Neutrophil (primary cell): ENCODE results near the gene ECSIT.
"Not testable (repeated sequence)": the region's sequence is repeated elsewhere in the genome, so short reads cannot be mapped to it uniquely, and the experiment has no call there.

ENCODE experiments used
- H3K27ac ChIP-seq: fragments of 200-600 bp; sonication (generic); 2 replicates; pipeline ENCODE4 v1.5.1; 2016; ENCODE audit warnings: mild to moderate bottlenecking, moderate library complexity
- H3K27me3 ChIP-seq: fragments of 200-600 bp; sonication (generic); 2 replicates; pipeline ENCODE4 v1.6.0; 2016; ENCODE audit warnings: mild to moderate bottlenecking
- H3K36me3 ChIP-seq: fragments of 200-600 bp; sonication (generic); 2 replicates; pipeline ENCODE4 v1.5.1; 2017
- H3K4me1 ChIP-seq, 2 experiments: fragments of 200-600 bp in 1 of 2; sonication (generic) in 1 of 2; 1 replicate in 1 of 2; 2 replicates in 1 of 2; pipeline versions ENCODE4 v1.5.1 to v1.6.1; 2013 to 2016; ENCODE audit warnings: low read depth in 1 of 2, low read length in 1 of 2, mild to moderate bottlenecking in 1 of 2, moderate library complexity in 1 of 2; ENCODE audit not compliant: control insufficient read depth in 1 of 2, insufficient read depth in 1 of 2
- H3K4me3 ChIP-seq, 2 experiments: fragments of 200-600 bp in 1 of 2; sonication (generic) in 1 of 2; 1 replicate in 1 of 2; 2 replicates in 1 of 2; pipeline ENCODE4 v1.5.1; 2013 to 2016; ENCODE audit warnings: low read depth in 1 of 2, low read length in 1 of 2, mild to moderate bottlenecking in 1 of 2, moderate library complexity in 1 of 2
- H3K9me3 ChIP-seq: fragments of 200-600 bp; sonication (generic); 2 replicates; pipeline ENCODE4 v1.5.1; 2016
- TF ChIP-seq, protein P1 (sequence below): fragments of 200-600 bp; sonication (generic); IDR thresholded peaks from 2 replicates; pipeline ENCODE4 v1.5.1; 2016; ENCODE audit warnings: antibody characterized with exemption

The ECSIT gene

GRCh38 chr19:11528551-11529341 lies at the start of gene ECSIT:
TSS of gene ECSIT (minus strand) at chr19:11529134. CDS start at chr19:11519170, 9,964 bp downstream.
- Histone ChIP-seq H3K4me3 (peak within 1 kb of the TSS; percentile 73 to 94), H3K9me3 (no peaks in the 10 kb centered on the region), H3K27me3 (no peaks in the 10 kb centered on the region), H3K4me1 (peaks cover 9 to 13% of the 10 kb centered on the region in 2 experiments), H3K27ac (peak within 1 kb of the TSS; percentile 75), H3K36me3 (no peaks in the 10 kb centered on the region)
- TF ChIP-seq, protein P1, sequence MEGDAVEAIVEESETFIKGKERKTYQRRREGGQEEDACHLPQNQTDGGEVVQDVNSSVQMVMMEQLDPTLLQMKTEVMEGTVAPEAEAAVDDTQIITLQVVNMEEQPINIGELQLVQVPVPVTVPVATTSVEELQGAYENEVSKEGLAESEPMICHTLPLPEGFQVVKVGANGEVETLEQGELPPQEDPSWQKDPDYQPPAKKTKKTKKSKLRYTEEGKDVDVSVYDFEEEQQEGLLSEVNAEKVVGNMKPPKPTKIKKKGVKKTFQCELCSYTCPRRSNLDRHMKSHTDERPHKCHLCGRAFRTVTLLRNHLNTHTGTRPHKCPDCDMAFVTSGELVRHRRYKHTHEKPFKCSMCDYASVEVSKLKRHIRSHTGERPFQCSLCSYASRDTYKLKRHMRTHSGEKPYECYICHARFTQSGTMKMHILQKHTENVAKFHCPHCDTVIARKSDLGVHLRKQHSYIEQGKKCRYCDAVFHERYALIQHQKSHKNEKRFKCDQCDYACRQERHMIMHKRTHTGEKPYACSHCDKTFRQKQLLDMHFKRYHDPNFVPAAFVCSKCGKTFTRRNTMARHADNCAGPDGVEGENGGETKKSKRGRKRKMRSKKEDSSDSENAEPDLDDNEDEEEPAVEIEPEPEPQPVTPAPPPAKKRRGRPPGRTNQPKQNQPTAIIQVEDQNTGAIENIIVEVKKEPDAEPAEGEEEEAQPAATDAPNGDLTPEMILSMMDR, result peak; percentile 23

GRCh38 chr19:11577451-11578257 lies 48.7 kb upstream of the ECSIT start, which contains the start of gene ACP5:
TSS of gene ACP5 (minus strand) at chr19:11577645. CDS start at chr19:11577317, 328 bp downstream.
- H3K36me3 ChIP-seq, result no peaks in the 10 kb centered on the region
- H3K4me3 ChIP-seq, result peak within 1 kb of the TSS; percentile 50 to 66
- TF ChIP-seq, protein P1, result no peak
- peaks cover 11 to 12% of the 10 kb centered on the region in 2 experiments for H3K4me1 ChIP-seq
- H3K9me3 ChIP-seq, result no peaks in the 10 kb centered on the region
- peak within 1 kb of the TSS; percentile 23 for H3K27ac ChIP-seq
- H3K27me3 ChIP-seq, result peaks cover 38% of the 10 kb centered on the region

- Histone ChIP-seq H3K9me3 (no peaks in the 10 kb centered on the region), H3K27me3 (peaks cover 38% of the 10 kb centered on the region), H3K36me3 (no peaks in the 10 kb centered on the region), H3K27ac (no peak overlapping the region), H3K4me3 (no peak overlapping the region), H3K4me1 (peaks cover 11 to 12% of the 10 kb centered on the region in 2 experiments)
- TF ChIP-seq, protein P1, result no peak
Measured at GRCh38 chr19:11576227-11576626, 47.3 kb upstream of the ECSIT start.

GRCh38 chr19:11574689-11575088 lies 45.8 kb upstream of the ECSIT start:
- Histone ChIP-seq H3K27ac (no peak overlapping the region), H3K27me3 (peaks cover 27% of the 10 kb centered on the region), H3K36me3 (no peaks in the 10 kb centered on the region), H3K9me3 (no peaks in the 10 kb centered on the region), H3K4me3 (no peak overlapping the region), H3K4me1 (peaks cover 11 to 12% of the 10 kb centered on the region in 2 experiments)
- TF ChIP-seq, protein P1, result no peak

DNA sequence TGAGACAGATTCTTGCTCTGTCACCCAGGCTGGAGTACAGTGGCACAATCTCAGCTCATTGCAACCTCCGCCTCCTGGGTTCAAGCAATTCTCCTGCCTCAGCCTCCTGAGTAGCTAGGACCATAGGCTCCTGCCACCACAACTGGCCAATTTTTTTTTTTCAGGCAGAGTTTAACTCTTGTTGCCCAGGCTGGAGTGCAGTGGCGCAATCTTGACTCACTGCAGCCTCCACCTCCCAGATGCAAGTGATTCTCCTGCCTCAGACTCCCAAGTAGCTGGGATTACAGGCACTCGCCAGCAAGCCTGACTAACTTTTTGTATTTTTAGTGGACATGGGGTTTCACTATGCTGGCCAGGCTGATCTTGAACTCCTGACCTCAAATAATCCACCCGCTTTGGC lies 44.8 kb upstream of the ECSIT start:
- H3K27me3 ChIP-seq, result peaks cover 18% of the 10 kb centered on the region
- not testable (repeated sequence) for H3K36me3 ChIP-seq, H3K4me3 ChIP-seq, H3K9me3 ChIP-seq, H3K4me1 ChIP-seq, H3K27ac ChIP-seq

DNA sequence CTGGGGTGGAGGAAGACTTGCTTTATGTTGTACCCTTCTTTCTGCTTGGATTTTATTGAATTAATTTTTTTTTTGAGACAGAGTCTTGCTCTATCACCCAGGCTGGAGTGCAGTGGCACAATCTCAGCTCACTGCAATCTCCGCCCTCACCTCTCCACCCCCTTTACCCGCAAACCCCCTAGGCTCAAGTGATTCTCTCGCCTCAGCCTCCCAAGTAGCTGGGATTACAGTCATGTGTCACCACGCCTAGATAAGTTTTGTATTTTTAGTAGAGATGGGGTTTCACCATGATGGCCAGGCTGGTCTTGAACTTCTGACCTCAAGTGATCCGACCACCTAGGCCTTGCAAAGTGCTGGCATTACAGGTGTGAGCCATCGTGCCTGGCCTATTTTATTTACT lies 44.4 kb upstream of the ECSIT start:
- H3K9me3 ChIP-seq, H3K36me3 ChIP-seq, H3K4me3 ChIP-seq, H3K4me1 ChIP-seq, H3K27ac ChIP-seq: not testable (repeated sequence)
- H3K27me3 ChIP-seq, result peaks cover 14% of the 10 kb centered on the region
